Liver (tissue), 3 donors: ENCODE measurements around the gene CRTAP.

Source experiments
- CTCF ChIP-seq: fragments of 150-350 bp; IDR thresholded peaks from 2 replicates; pipeline ENCODE4 v1.5.1; 2017; ENCODE audit warnings: improper control_type of control experiment, low read depth, low read length; ENCODE audit not compliant: missing input control
- FOXA1 ChIP-seq: IDR thresholded peaks from 2 replicates; pipeline ENCODE4 v1.6.1; 2016; ENCODE audit warnings: antibody characterized with exemption
- FOXA2 ChIP-seq: IDR thresholded peaks from 2 replicates; pipeline ENCODE4 v1.6.1; 2016; ENCODE audit warnings: antibody characterized with exemption
- GABPA ChIP-seq, 2 donors: IDR thresholded peaks in 1 of 2; conservative IDR thresholded peaks in 1 of 2; 2 replicates each; pipeline ENCODE4 v1.6.1; 2016; ENCODE audit warnings: antibody characterized with exemption in 2 of 2, mild to moderate bottlenecking in 1 of 2, moderate library complexity in 1 of 2
- HNF4A ChIP-seq, 2 donors: conservative IDR thresholded peaks; 2 replicates each; pipeline ENCODE4 v1.6.1; 2016; ENCODE audit warnings: antibody characterized with exemption in 2 of 2, mild to moderate bottlenecking in 2 of 2
- JUND ChIP-seq, 2 donors: IDR thresholded peaks; 2 replicates each; pipeline ENCODE4 v1.6.1; 2016; ENCODE audit warnings: antibody characterized with exemption in 2 of 2
- MAX ChIP-seq: IDR thresholded peaks from 2 replicates; pipeline ENCODE4 v1.6.1; 2016; ENCODE audit warnings: antibody characterized with exemption
- RAD21 ChIP-seq, 2 donors: IDR thresholded peaks; 2 replicates each; pipeline ENCODE4 v1.6.1; 2016; ENCODE audit warnings: antibody characterized with exemption in 2 of 2, mild to moderate bottlenecking in 2 of 2
- REST ChIP-seq: IDR thresholded peaks from 2 replicates; pipeline ENCODE4 v1.6.1; 2016; ENCODE audit warnings: antibody characterized with exemption, mild to moderate bottlenecking
- SP1 ChIP-seq: IDR thresholded peaks from 2 replicates; pipeline ENCODE4 v1.6.1; 2018; ENCODE audit warnings: antibody characterized with exemption, mild to moderate bottlenecking
- TAF1 ChIP-seq: conservative IDR thresholded peaks from 2 replicates; pipeline ENCODE4 v1.6.1; 2016; ENCODE audit warnings: antibody characterized with exemption, mild to moderate bottlenecking
- YY1 ChIP-seq: IDR thresholded peaks from 2 replicates; pipeline ENCODE4 v1.6.1; 2016; ENCODE audit warnings: antibody characterized with exemption, mild to moderate bottlenecking
- ZBTB33 ChIP-seq: IDR thresholded peaks from 2 replicates; pipeline ENCODE4 v1.6.1; 2016; ENCODE audit warnings: antibody characterized with exemption
- donor health status: healthy.
- donor health status: healthy.

- TF ChIP-seq CTCF (no peak), REST (no peak), RAD21 (IDR thresholded peaks at IDR 0.05) (no peak), JUND (IDR thresholded peaks at IDR 0.05) (no peak), GABPA (IDR thresholded peaks at IDR 0.05 in 1 of 2, conservative IDR thresholded peaks at IDR 0.05 in 1 of 2) (no peak), TAF1 (no peak), SP1 (no peak), FOXA2 (no peak), MAX (no peak), YY1 (no peak), FOXA1 (no peak), HNF4A (conservative IDR thresholded peaks at IDR 0.05) (no peak), ZBTB33 (no peak)
Observed at GRCh38 chr3:33114622-33115023, 809 bp downstream of the CRTAP start.
